ENCODE data around the gene LMTK3. TPM values are rescaled to one million over a fixed set of nuclear protein-coding genes. Genes with fewer than 3 reads are reported as not detected.
"Not testable (repeated sequence)": the region's sequence is repeated elsewhere in the genome, so short reads cannot be mapped to it uniquely, and the experiment has no call there.

Gene LMTK3
- total RNA-seq, 2 donors from 2014 or later = 1.7 to 3.1 TPM

DNA sequence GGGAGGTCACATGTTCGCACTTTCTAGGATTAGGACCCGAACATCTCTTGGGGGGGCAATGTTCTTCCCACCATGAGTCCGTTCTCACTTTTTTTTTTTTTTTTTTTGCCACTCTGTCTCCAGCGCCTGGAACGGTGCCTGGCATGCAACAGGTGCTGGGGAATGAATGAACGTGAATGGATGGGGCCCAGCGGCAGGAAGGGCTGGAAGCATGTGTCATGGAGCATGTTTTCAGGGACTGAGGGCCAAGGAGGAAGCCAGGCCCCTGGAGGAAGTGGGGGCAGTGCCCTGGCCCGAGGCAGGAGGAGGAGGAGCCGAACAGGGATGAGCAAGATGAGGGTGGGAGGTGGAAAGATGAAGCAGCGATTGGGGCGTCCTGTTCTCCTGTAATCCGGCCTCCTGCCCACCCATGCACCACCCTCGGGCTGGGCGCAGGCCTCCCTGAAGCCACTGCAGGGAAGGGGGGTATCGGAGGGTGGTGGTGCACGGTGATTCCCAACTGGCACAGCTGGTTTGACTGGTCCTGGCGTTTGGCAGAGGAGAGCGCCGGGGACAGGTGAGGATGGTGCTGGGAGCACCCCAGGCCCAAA lies 31.6 kb upstream of the LMTK3 start:
- peaks cover 3% of the 10 kb centered on the region for H3K27me3 ChIP-seq

DNA sequence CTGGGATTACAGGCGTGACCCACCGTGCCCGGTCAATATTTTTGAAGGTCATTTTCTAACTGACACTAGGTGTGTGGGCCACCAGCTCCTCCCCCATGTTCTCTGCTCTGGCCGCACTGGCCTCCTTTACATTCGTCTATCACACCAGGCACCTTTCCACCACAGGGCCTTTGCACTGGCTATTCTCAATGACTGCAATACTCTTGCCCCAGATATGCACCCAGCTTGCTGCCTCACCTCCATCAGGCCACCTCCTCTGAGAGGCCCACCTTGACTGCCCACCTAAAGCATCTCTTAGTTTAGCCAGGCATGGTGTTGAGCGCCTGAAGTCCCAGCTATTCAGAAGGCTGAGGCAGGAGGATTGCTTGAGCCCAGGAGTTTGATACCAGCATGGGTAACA lies 30.2 kb upstream of the LMTK3 start:
- Histone ChIP-seq H3K4me1 (no peaks in the 10 kb centered on the region), H3K27me3 (peaks cover 8% of the 10 kb centered on the region), H3K9ac (ENCODE audit: low read depth in 2 of 2, low read length in 2 of 2) (no peak overlapping the region), H3K4me3 (no peak overlapping the region), H3K27ac (no peak overlapping the region), H3K9me3 (no peaks in the 10 kb centered on the region), H3K36me3 (no peaks in the 10 kb centered on the region)
- no peak for DNase-seq
- TF ChIP-seq, protein P1, sequence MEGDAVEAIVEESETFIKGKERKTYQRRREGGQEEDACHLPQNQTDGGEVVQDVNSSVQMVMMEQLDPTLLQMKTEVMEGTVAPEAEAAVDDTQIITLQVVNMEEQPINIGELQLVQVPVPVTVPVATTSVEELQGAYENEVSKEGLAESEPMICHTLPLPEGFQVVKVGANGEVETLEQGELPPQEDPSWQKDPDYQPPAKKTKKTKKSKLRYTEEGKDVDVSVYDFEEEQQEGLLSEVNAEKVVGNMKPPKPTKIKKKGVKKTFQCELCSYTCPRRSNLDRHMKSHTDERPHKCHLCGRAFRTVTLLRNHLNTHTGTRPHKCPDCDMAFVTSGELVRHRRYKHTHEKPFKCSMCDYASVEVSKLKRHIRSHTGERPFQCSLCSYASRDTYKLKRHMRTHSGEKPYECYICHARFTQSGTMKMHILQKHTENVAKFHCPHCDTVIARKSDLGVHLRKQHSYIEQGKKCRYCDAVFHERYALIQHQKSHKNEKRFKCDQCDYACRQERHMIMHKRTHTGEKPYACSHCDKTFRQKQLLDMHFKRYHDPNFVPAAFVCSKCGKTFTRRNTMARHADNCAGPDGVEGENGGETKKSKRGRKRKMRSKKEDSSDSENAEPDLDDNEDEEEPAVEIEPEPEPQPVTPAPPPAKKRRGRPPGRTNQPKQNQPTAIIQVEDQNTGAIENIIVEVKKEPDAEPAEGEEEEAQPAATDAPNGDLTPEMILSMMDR (IDR thresholded peaks at IDR 0.05) = no peak
- intact Hi-C loops (cut with DNase I) = no loop called here

More for the DNA sequence above, 31.6 kb upstream of the LMTK3 start:
- H3K9ac ChIP-seq (ENCODE audit: low read depth in 2 of 2, low read length in 2 of 2) = no peak overlapping the region
- no peak overlapping the region for H3K4me3 ChIP-seq
- H3K27ac ChIP-seq = no peak overlapping the region
- no peaks in the 10 kb centered on the region for H3K4me1 ChIP-seq
- H3K36me3 ChIP-seq = no peaks in the 10 kb centered on the region
- TF ChIP-seq, protein P1 (IDR thresholded peaks at IDR 0.05) = no peak
- H3K9me3 ChIP-seq = no peaks in the 10 kb centered on the region
- intact Hi-C loops (cut with DNase I) = no loop called here
- peak; percentile 70 for DNase-seq

DNA sequence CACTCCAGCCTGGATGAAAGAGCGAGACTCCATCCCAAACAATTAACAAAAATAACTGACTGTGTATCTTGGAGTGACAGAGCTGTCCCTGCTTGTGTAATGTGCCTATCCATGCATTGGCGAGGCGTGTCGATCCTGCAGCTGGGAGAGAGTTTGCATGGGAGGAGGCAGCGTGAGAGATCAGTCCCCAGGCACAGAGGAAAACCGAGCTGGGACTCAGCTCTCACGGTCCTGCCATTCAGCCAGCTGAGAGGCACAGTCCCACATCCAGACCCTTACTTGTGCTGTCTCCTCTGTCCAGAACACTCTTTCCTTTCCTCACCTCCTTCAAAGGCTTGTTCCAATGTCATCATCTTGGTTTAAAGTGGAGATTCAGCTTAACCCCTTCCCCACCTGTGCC lies 28.5 kb upstream of the LMTK3 start:
- no peak overlapping the region for H3K27ac ChIP-seq
- H3K4me3 ChIP-seq = no peak overlapping the region
- no peak for DNase-seq
- H3K36me3 ChIP-seq = no peaks in the 10 kb centered on the region
- peaks cover 12% of the 10 kb centered on the region for H3K27me3 ChIP-seq
- intact Hi-C loops (cut with DNase I) = no loop called here
- no peak overlapping the region for H3K9ac ChIP-seq (ENCODE audit: low read depth in 2 of 2, low read length in 2 of 2)
- TF ChIP-seq, protein P1 (IDR thresholded peaks at IDR 0.05) = no peak
- H3K4me1 ChIP-seq = no peaks in the 10 kb centered on the region
- H3K9me3 ChIP-seq = no peaks in the 10 kb centered on the region

DNA sequence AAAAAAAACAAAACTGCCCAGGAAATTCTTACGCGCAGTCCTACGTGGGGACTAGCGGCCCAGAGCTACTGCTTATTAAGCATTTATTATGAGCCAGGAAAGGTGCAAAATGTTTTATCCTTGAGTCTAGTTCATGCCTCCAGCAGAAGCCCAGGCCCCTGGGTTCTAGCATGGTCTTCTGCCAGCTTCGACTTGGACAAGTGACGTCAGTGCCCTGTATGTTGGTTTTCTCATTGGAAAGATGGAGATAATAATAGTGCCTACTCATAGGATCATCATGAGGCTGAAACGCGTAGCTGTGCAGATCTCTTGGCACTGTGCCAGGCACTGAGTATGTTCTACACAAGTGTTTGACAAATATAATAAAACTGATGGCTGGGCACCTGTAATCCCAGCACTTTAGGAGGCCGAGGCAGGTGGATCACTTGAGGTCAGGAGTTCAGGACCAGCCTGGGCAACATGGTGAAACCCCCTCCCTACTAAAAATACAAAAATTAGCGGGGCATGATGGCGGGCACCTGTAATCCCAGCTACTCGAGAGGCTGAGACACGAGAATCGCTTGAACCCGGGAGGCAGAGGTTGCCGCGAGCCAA lies 28.0 kb upstream of the LMTK3 start:
- Histone ChIP-seq H3K4me1 (no peaks in the 10 kb centered on the region), H3K4me3 (no peak overlapping the region), H3K9me3 (no peaks in the 10 kb centered on the region), H3K27me3 (peaks cover 12% of the 10 kb centered on the region), H3K36me3 (no peaks in the 10 kb centered on the region), H3K9ac (ENCODE audit: low read depth in 2 of 2, low read length in 2 of 2) (no peak overlapping the region), H3K27ac (no peak overlapping the region)
- intact Hi-C loops (cut with DNase I) = no loop called here
- TF ChIP-seq, protein P1 (IDR thresholded peaks at IDR 0.05) = no peak
- peak; percentile 58 for DNase-seq

DNA sequence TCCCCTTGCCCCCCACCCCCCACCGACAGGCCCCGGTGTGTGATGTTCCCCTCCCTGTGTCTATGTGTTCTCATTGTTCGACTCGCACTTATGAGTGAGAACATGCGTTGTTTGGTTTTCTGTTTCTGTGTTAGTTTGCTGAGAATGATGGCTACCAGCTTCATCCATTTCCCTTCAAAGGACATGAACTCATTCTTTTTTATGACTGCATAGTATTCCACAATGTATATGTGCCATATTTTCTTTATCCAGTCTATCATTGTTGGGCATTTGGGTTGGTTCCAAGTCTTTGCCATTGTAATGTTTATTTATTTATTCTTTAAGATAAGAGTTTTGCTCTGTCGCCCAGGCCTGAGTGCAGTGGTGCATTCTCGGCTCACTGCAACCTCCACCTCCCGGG lies 26.4 kb upstream of the LMTK3 start:
- intact Hi-C loops (cut with DNase I); H3K9ac ChIP-seq (ENCODE audit: low read depth in 2 of 2, low read length in 2 of 2); H3K36me3 ChIP-seq; H3K9me3 ChIP-seq; H3K4me1 ChIP-seq; H3K4me3 ChIP-seq; H3K27ac ChIP-seq; DNase-seq: not testable (repeated sequence)
- H3K27me3 ChIP-seq = peaks cover 16% of the 10 kb centered on the region

DNA sequence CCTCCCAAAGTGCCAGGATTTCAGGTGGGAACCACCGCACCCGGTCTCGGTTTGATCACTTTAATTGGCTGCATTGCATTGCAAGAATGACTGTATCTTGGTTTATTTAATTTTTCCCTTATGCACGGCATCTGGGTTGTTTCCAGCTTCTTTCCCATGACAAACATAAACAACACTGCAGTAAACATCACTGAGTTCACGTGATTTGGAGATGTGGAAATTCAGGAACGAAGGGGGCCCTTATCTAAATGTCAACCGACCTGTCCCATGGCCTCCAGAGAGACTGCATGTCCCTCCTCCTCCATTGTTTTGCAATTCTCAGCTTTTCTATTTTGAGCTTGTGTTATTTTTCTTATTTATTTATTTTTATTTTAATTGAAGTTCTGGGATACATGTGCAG lies 25.9 kb upstream of the LMTK3 start:
- H3K27ac ChIP-seq = no peak overlapping the region
- no peaks in the 10 kb centered on the region for H3K4me1 ChIP-seq
- H3K4me3 ChIP-seq = no peak overlapping the region
- intact Hi-C loops (cut with DNase I) = no loop called here
- no peak for DNase-seq
- H3K9me3 ChIP-seq = no peaks in the 10 kb centered on the region
- no peak overlapping the region for H3K9ac ChIP-seq (ENCODE audit: low read depth in 2 of 2, low read length in 2 of 2)
- TF ChIP-seq, protein P1 (IDR thresholded peaks at IDR 0.05) = no peak
- no peaks in the 10 kb centered on the region for H3K36me3 ChIP-seq
- H3K27me3 ChIP-seq = peaks cover 17% of the 10 kb centered on the region

All from colonic mucosa (tissue), 4 donors.